ENCODE measurements around the gene CDC42BPB.

The CDC42BPB gene

DNA sequence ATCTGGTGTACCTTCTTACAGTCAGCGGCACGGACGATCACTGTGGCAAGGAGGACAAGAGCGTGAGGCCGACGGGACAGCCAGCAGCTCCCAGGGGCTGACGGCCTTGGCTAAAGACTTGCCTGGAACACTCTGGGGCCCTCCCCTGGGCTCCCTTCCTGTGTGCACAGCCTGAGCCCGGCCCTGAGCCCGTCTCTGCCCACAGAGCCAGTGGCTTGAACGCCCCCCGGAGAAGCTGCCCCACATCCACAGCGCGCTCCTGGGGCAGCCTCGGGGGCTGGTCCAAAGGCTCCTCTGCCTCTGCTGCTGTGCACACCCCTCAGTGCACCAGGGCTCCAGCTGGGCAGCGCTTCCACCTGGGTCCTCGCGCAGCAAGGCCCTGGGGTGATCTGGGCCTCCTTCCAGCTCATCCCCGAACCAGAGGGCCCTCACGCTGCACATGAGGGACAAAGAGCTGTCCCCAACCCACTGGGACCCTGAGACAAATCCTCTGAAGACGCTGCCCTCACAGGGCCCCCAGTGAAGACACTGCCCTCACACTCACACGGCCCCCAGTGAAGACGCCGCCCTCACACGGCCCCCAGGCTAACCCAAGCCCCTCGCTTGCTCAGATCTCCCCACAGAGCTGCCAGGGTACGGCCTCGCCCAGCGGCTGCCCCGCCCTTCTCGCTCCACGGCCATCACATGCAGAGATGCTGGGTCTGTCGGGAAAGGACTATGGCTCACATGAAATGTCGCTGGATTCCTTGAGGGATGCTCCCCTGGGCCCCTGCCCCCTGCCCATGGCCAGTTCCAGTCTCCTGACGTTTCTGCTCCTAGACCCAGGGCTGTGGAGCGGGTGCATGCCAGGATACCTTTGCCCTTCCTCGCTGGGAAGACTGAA, 112.7 kb downstream of the CDC42BPB start:
- no peak for DNase-seq (ENCODE audit: low read depth)

DNA sequence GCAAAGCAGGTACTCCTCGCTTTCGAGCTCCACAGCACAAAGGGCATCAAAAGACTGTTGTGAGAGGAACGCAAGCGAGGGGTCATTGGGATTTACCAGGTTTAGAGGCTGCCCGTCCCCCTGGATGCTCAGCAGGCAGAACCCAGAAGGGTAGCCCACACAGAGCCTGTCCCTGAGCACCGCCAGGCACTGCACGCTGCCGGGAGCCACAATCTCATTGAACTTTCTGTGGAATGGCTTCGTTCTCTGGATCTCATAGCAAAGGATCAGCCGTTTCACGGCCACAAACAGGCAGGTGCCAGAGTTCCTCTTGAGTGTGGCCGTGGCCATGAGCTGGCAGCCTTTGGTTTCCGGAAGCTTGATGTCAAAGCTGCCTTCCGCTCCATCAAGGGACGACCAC, 113.4 kb downstream of the CDC42BPB start:
- DNase-seq (ENCODE audit: low read depth): no peak

DNA sequence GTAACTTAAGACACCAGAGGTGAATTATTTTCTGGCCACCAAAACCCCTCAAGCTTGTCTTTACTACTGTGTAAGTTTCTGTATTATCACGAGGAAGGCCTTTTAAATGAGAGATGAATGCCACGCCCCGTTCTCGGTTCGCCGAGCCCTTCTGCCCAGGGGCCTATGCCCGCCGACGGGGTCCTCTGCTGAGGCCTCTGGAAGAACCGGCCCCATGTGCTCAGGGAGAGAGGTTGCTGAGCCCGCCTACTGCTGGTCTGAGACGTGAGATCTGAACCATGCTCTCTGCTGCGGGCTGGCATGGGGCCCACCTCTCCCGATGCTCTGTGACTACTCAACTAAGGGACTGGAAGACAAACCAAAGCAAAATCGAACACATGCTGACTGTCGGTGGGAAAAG, 113.9 kb downstream of the CDC42BPB start:
- DNase-seq (ENCODE audit: low read depth): no peak

DNA sequence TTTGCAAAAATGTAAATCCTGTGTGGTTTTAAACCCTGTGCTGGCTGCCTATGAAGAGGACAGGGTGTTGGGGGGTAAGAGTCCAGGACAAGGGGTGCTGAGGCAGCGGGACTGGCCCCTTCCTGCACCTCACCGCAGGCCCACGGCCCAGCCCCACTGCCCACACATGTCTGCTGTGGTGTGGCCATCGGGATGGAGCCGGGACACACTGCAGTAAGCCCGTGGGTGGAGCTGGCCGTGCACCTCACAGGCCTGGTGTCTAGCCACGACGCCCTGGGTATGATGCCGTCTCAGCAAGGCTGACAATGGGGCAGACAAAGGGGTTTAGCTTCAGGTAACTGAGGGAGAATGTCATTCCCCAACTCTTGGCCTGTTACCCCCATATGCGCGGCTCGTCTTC, 115.3 kb downstream of the CDC42BPB start:
- no peak for DNase-seq (ENCODE audit: low read depth)

DNA sequence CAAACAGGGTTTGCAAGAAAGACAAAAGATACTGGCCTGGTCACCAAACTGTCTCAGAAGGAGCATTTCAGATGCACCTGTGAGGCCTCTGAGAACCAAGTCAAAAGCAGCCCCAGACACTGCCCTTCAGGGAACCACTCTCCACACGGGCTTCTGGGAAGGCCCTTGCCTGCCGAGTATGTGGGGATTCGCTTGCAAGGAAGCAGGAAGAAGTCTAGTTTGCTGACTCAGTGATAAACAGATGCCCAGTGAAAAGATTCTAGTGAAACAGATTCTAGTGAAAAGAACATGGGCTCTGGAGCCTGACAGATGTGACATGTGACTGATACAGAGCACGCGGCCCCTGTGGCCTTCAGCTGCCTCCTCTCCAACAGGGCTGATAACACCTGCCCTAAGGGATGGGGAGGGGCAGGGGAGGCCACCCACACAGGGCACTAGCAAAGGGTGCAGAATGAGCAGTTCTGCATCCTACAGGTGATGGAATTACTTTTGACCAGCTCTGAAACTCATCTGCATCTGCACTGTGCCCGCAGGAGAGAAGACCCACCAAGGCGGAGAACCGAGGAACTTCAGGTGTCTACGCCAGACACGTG, 115.8 kb downstream of the CDC42BPB start:
- DNase-seq (ENCODE audit: low read depth): no peak

DNA sequence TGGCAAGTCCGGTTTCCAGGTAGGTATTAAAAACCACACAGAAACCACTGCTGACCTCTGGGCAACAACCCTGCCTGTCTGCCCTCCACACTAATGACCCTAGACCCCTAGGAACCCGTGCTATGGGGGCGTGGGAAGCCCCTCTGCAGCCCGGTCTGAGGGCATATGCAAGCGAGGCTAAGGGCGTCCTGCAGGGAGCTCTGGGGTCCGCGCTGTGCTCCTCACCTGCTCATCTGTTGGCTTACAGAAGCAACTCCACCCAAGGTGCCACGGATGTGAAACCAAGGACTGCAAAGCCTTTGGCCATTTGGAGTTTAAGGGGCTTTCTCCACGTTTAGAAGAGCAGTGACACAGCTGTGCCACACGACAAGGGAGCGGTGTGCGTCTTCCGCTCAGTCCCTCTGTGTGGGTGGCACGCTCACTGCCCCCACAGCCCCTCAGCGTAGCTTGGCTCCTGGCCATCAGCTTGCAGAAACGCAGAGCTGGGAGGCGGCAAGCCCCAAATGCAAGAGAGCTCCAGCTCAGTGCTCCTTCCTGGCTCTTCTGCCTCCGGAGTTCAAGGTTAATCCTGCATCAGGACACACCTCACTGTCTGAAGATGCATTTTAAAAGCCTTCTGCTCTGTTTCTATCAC, 116.5 kb downstream of the CDC42BPB start:
- no peak for DNase-seq (ENCODE audit: low read depth)

DNA sequence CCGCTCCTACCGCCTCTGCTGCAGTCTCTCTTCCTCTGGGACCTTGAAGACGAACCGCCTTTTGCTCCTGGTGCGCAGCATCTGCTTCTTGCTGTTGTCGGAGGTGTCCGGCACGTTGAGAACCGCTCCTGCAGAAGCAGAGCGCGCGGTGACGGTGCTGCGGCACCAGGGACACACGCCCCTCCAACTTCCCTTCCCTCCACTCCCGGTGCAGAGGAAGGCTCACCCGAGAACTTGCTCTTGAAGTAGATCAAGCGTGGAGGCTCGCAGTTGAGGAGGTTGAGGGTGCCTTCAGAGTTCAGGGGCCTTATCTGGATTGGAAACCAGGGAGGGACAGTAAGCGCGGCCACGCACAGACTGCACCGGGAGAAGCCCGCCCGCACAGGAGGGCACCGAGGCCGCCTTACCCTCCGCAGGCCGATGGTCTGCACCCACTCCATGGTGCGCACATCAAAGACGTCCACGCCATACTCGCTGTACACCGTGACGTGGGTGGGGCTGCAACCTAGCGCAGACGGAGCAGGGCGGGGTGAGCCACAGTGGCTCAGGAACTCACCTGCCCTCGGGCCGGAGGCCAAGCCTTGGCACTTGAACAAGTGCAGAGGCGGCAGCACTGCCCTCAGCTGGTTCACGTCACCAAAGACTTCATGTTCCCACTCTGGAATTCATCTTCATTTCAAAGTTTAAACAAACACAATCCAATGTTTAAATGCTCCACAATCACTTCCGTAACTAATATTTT, 117.4 kb downstream of the CDC42BPB start:
- DNase-seq (ENCODE audit: low read depth): no peak

DNA sequence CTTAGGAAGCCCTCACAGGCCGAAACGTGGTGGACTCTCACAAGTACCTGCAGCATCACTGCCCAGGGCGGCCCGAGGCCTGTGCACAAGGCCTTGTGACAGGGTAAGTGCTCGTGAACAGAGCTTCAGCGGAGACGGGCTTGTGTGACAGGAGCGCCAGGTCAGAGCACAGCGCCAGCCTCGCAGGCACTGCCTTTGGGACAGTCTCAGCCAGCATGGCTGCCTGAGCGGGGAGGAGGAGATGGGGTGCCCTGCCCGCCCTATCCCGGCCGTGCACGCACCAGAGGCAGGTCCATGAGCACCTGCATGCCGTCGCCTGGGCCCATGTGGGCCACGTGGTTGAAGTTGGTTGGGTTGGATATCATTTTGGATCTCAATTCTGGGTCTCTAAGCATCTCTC, 118.0 kb downstream of the CDC42BPB start:
- no peak for DNase-seq (ENCODE audit: low read depth)

DNA sequence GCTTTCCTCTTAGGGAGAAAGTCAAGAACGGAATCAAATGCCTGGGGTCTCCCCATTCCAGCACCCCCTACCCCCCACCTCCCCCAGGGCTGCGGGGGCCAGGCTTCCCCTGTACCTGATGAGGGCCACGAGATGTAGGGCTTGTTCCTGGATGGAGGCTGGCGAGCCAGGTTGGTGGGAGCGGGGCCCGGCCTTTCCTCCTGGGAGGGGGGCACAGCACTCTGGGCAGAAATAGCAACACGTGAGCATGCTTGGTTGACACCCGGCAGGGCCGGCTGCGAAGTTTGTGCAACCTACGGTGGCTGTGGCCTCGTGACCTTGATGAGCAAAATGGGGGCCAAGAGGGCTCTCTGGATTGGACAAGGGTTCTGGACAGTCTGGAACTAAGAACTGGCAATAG, 119.2 kb downstream of the CDC42BPB start:
- no peak for DNase-seq (ENCODE audit: low read depth)

DNA sequence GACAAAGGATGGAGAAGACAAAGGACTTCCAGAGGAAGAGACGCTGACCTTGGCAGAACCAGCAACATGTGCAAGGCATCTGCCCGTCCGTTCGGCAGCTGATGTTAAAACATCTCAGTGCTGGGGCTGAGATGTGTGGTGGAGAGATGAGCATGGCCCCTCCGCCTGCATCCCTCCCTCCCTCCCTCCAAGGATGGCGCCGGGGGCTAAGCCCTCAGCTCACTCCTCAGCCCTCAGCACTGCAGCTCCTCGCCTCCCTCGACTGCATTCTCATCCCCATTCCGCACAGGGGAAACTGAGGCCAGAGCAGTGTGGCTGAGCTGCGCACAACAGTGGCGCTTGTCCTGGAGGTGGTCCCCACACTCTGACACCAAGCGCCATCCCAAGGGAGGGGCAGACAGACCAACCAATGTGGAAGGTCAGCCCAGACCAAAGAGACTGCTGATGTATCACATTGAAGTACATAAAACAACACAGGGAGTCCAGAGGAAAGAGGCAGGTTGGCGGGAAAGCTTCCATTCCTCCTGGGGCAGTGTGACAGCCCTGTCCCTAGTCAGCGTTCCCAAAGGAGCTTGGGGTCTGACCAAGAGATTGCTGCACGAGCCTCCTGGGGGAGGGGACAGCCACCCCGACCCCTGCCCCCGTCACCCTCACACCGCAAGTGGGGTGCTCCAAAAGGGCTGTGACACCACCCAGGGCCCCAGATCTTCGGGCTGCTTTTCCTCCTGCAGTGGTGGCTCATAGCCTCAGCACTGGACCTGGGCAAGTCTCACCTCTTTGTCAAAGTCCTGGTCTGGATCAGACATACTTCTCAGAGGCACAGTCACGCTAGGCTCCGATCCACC, 119.8 kb downstream of the CDC42BPB start:
- DNase-seq (ENCODE audit: low read depth): no peak

DNA sequence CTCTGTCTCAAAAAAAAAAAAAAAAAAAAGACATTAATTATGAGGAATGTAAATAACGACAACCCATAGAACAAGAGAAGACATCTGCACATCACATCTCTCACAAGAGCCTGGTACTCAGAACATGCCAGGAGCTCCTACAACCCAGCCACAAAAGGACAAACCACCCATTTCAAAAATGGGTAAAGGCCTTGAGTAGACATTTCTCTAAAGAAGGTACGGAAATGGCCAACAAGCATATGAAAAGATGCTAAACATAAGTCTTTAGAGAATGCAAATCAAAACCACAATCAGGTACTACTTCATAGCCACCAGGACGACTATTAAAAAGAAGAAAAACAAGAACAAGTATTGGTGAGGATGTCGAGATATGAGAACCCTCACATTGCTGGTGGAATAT, 121.6 kb downstream of the CDC42BPB start:
- no peak for DNase-seq (ENCODE audit: low read depth)

DNA sequence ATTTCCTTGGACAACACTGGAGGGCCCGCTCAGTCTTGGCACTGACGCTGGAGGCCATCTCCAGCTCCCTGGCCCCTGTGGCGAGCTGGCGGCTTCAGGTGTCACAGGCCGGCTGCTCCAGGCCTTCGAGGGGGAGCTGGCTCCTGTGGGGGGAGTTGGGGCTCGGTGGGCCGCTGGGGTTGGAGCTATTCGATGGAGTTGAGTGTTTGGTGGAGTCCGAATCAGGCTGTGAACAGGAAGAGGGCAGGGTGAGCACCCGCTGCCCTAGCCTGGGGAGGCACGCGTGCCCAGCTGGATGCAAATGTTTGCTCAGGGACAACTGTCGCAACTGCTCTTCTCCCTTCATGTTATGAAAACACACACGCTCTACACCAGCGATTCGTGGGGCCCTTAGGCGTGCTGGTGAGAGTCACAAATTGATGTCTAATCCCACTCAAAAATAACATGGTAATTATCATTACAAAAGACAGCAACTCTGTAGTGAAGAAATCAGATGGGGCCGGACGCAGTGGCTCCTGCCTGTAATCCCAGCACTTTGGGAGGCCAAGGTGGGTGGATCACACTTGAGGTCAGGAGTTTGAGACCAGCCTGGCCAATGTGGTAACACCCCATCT, 123.6 kb downstream of the CDC42BPB start:
- no peak for DNase-seq (ENCODE audit: low read depth)

DNA sequence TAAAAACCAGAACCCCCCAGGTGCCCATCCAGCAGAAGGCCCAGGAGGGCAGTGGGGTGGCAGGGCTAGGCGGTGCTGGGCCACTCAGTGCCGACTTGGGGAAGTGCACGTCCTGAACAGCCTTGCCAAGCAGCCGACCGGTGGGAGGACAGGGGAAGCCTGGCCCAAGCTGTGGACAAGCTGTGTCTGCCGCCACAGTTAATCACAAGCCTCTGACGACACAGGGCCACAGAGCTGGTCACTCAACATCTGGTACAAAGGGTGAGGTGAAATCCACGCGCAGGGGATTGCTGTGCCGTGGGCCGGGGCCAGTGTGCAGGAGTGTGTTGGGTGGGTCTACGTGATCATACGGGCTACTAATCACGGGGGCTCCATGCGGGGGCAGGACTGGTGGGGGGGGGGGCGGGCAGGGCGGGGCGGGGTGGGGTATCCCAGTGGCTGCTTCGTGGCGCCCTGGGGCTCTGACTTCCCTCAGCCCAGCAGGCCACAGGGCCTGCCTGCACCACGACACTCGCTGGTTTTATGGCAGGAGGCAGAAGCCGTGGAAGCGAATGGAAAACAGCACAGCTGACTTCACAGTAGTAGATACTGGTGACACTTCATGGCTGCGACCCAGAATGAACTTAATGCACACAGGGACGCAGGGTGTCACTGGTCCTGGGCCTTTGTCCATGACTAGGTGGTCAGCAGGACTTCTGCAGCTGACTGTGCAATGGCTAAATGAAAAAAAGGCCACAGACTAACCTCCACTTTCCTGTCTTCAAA, 124.7 kb downstream of the CDC42BPB start:
- no peak for DNase-seq (ENCODE audit: low read depth)

DNA sequence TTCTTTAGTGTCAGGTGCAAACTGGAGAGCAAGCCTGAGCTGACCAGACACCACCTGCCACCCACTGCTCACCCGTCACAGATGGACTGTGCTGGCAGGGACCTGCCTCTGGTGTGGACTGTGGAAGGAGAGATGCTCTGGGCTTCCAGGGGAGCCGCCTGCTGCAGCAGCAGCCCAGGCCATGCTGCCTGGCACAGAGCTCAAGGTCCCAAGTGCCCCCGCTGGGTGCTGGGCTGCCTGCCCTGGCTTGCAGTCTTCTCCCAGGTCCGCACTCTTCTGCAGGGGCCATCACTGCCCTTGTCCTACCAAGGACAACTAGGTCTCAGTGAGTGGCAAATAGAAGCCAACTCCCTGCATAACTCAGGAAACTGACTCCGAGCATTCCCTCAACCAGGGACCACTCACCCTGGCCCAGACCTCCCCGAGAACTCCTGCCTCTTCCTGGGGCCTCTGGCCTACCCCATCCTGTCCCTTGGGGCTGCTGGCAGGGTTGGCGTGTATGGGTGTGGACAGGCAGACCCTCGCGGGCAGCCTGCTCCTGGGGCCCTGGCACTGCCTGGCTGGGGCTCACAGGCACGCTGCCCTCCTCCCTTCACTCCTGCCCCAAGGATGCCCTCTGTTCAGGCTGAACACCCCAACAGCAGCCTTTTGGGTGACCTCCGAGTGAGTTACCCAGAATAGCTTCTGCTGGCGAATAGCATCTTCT, 125.6 kb downstream of the CDC42BPB start:
- DNase-seq (ENCODE audit: low read depth): no peak

DNA sequence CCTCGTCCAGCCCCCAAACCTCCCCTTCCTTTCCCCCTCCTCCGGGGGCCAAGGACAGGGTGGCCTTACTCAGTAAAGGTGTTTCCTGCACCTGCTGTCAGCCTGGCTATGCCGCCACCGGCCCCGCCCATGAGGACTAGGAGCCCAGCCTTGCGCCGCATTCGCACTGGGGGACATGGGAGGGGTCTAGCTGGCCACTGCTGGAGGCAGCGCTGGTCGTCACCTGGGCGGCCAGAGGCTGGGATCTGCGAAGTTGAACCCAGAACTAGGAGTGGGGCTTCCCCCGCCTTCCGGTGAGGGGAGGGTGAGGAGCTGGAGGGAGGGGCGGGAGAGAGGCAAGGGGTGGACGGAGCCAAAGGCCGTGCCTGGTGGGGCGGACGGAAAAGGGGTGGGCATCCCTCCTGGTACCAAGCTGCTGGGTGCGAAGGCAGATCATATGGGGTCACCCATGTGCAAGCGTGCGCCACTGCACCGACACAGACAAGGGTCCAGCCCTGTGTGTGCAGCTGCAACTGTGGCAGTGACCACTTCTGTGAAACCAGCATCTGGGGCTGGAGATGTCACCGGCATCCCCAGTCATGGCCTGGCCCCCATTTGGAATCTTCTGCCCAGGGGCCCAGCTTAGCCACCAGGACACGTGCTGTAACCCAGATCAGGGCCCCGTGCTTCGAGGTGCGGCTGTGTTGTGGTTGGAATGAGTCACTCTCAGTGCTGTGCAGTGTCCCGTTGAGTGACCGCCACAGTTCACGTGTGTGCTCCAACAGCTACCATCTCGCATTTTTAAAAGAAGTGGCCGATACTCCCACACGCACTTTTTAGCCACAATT, 126.4 kb downstream of the CDC42BPB start:
- DNase-seq (ENCODE audit: low read depth): no peak

DNA sequence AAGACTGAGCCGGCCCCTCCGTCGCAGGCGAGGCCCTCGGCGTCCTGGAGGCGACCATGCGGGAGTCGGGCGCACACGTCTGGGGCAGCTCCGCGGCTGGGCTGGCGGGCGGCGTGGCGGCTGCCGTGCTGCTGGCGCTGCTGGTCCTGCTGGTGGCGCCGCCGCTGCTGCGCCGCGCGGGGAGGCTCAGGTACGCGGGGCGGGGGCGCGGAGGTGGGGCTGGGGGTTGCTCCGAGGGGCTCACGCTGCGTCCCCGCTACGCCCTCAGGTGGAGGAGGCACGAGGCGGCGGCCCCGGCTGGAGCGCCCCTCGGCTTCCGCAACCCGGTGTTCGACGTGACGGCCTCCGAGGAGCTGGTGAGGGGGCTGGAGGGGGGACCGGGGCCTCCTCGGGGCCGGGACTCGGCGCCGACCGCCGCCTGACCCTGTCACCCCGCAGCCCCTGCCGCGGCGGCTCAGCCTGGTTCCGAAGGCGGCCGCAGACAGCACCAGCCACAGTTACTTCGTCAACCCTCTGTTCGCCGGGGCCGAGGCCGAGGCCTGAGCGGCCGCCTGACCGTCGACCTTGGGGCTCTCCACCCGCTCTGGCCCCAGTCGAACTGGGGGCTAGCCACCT, 127.1 kb downstream of the CDC42BPB start:
- no peak for DNase-seq (ENCODE audit: low read depth)

DNA sequence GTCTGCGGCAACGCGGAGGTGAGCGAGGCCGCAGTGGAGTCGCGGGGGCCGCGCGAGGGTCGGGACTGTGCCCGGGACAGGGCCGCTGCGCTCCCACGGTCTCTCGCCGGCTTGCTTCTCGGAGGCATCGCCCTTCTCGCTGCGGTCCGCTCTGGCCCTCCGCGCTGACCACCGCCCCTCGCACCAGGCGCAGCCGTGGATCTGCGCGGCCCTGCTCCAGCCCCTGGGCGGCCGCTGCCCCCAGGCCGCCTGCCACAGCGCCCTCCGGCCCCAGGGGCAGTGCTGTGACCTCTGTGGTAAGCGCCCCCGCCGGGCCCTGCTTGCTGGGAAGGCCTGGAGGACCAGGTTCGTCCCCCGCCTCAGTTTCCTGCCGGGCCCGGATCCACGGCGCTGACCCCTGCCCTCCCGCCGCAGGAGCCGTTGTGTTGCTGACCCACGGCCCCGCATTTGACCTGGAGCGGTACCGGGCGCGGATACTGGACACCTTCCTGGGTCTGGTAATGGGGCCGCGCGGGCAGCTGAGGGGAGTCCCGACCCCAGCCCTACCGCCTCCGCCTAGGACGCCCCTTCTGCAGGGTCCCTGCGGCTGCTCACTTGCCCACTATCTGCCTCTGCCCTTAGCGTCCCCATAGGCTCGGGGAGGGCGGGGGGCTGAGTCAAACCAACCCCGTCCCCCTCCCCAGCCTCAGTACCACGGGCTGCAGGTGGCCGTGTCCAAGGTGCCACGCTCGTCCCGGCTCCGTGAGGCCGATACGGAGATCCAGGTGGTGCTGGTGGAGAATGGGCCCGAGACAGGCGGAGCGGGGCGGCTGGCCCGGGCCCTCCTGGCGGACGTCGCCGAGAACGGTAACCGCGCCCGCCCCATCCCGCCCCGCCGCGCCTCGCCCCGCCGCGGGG, 127.9 kb downstream of the CDC42BPB start:
- no peak for DNase-seq (ENCODE audit: low read depth)

Data from T-helper 22 cell (primary cell).